Measurements from ENCODE around the gene MEIS3. TPM values are rescaled to one million over a fixed set of nuclear protein-coding genes. Genes with fewer than 3 reads are reported as not detected.

Gene MEIS3
- polyA plus RNA-seq, 4 donors = 4.6 to 11.2 (median 4.8) TPM; not detected in 1

DNA sequence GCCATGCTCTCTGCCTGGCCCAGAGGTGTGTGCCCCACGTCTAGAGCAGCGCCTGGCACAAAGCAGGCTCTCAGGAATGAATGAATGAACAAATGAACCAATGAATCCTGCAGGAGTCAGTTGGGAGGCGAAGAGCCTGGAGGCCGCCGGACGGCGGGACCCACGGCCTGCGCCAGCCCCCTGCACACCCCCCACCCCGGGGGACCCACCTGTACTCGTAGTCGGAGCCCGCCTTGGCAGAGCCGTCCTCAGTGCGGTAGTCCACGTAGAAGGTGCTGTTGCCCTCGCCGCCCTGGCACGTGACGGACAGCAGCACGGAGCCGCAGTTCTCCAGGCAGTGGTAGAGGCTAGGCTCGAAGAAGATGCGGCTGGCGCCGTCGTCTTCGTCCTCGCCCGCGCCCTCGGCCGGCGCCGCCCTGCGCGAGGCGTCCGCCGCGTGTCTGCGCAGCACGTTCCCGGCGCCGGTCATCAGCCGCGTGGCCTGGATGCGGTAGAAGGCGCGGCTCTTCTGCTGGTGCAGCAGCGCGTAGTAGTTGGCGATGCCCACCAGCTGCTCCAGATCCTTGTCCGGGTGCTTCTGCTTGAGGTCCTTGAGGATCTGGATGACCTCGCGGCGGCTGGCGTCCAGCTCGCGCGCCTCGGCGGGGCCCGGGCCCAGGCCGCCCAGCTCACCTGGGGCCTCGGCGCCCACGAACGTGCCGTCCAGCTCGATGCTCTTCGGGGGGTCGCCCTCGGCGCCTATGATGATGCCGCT, 37.6 kb upstream of the MEIS3 start:
- FAIRE-seq (no peak), DNase-seq (peak in 1 of 2 donors; percentile 21)
- Histone ChIP-seq H3K4me1 (ENCODE audit: control insufficient read depth in 3 of 3, insufficient read depth in 2 of 3, low read depth in 1 of 3, low read length in 2 of 3) (peaks cover 0 to 2% (median 0%) of the 10 kb centered on the region in 3 donors), H3K27ac (ENCODE audit: low read depth in 1 of 3, low read length in 2 of 3) (no peak overlapping the region), H3K9me3 (ENCODE audit: control insufficient read depth in 2 of 2, insufficient read depth in 1 of 2, low read depth in 1 of 2, low read length in 1 of 2) (peaks cover 0 to 12% of the 10 kb centered on the region in 2 donors), H3K27me3 (ENCODE audit: control insufficient read depth in 3 of 3, insufficient read depth in 3 of 3, low read length in 3 of 3) (peaks cover 0 to 62% (median 24%) of the 10 kb centered on the region in 3 donors), H3K36me3 (ENCODE audit: control insufficient read depth in 3 of 3, insufficient read depth in 2 of 3, low read depth in 1 of 3, low read length in 3 of 3) (no peaks in the 10 kb centered on the region), H3K4me3 (ENCODE audit: low read depth in 1 of 3, low read length in 3 of 3) (no peak overlapping the region)
- WGBS, 3 donors = 30 to 39% (median 31%) methylated on average over 53 to 77 of the region's 77 CpGs

GRCh38 chr19:47450478-47450877, 31.2 kb upstream of the MEIS3 start:
- peaks cover 0 to 4% of the 10 kb centered on the region in 2 donors for H3K9me3 ChIP-seq (ENCODE audit: control insufficient read depth in 2 of 2, insufficient read depth in 1 of 2, low read depth in 1 of 2, low read length in 1 of 2)
- H3K27me3 ChIP-seq (ENCODE audit: control insufficient read depth in 3 of 3, insufficient read depth in 3 of 3, low read length in 3 of 3) = peaks cover 6 to 68% (median 9%) of the 10 kb centered on the region in 3 donors
- H3K36me3 ChIP-seq (ENCODE audit: control insufficient read depth in 3 of 3, insufficient read depth in 2 of 3, low read depth in 1 of 3, low read length in 3 of 3) = no peaks in the 10 kb centered on the region
- 51 to 63% (median 61%) methylated on average over 7 of the region's 7 CpGs for WGBS, 3 donors
- no peak overlapping the region for H3K27ac ChIP-seq (ENCODE audit: low read depth in 1 of 3, low read length in 2 of 3)
- FAIRE-seq (no peak), DNase-seq (no peak)
- H3K4me1 ChIP-seq (ENCODE audit: control insufficient read depth in 3 of 3, insufficient read depth in 2 of 3, low read depth in 1 of 3, low read length in 2 of 3) = peaks cover 0 to 9% (median 5%) of the 10 kb centered on the region in 3 donors
- H3K4me3 ChIP-seq (ENCODE audit: low read depth in 1 of 3, low read length in 3 of 3) = no peak overlapping the region

DNA sequence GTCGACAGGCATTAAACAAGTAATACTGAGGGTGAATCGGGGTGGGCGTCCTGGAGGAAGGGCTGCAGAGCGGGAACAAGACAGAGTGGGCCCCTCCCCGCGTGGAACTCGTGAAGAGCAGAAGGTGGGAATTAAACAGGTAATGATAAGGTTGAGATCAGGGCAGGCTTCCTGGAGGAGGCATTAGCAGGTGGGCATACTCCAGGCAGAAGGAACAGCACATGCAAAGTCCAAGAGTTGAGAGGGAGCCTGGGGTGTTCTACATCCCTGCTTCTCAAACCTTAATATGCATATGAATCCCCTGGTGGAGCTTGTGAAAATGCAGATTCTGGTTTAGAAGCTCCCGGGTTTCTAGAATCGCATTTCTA, 29.0 kb upstream of the MEIS3 start:
- Histone ChIP-seq H3K36me3 (ENCODE audit: control insufficient read depth in 3 of 3, insufficient read depth in 2 of 3, low read depth in 1 of 3, low read length in 3 of 3) (no peaks in the 10 kb centered on the region), H3K27me3 (ENCODE audit: control insufficient read depth in 3 of 3, insufficient read depth in 3 of 3, low read length in 3 of 3) (peaks cover 6 to 73% (median 17%) of the 10 kb centered on the region in 3 donors), H3K4me1 (ENCODE audit: control insufficient read depth in 3 of 3, insufficient read depth in 2 of 3, low read depth in 1 of 3, low read length in 2 of 3) (peaks cover 0 to 9% (median 5%) of the 10 kb centered on the region in 3 donors), H3K4me3 (ENCODE audit: low read depth in 1 of 3, low read length in 3 of 3) (no peak overlapping the region), H3K9me3 (ENCODE audit: control insufficient read depth in 2 of 2, insufficient read depth in 1 of 2, low read depth in 1 of 2, low read length in 1 of 2) (peaks cover 0 to 4% of the 10 kb centered on the region in 2 donors), H3K27ac (ENCODE audit: low read depth in 1 of 3, low read length in 2 of 3) (no peak overlapping the region)
- FAIRE-seq (no peak), DNase-seq (no peak)
- 24 to 32% (median 29%) methylated on average over 9 of the region's 9 CpGs for WGBS, 3 donors

DNA sequence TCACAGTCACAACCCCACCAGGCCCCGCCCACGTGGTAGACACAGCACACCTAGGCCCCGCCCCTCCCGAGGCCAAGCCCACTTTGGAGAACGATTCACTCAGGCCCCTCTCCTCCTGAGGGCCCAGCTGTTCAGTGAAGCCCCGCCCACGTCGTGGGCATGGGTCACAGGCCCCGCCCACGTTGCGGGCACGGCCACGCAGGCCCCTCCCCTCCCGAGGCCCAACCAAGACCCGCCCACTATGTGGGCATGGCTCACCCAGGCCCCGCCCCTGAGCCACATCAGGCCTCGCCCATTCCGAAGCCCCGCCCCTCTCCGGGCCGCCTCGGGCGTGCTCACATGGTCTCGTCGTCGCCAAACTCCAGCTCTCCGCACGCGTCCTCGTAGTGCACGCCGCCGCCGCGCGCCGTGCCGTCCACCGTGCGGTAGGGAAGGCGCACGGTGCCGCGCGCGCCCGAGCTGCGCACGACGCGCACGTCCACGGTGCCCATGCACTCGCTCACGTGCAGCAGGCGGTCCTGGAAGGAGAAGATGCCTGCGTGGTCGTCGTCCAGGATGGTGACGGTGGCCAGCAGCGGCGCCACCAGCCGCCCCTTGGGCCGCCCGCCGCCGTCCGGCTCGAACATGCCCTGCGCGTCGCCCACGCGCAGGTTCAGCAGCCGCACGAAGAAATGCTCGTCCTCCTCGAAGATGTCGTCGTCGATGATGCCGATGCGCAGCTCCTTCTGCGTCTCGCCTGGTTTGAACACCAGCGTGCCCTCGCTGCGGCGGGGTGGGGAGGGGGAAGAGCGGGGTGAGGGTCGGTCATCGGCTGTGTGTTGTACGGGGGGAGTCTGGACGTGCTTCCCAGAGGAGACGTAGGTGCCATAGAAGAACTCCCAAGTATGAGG, 28.4 kb upstream of the MEIS3 start:
- Histone ChIP-seq H3K4me1 (ENCODE audit: control insufficient read depth in 3 of 3, insufficient read depth in 2 of 3, low read depth in 1 of 3, low read length in 2 of 3) (peaks cover 0 to 9% (median 5%) of the 10 kb centered on the region in 3 donors), H3K27me3 (ENCODE audit: control insufficient read depth in 3 of 3, insufficient read depth in 3 of 3, low read length in 3 of 3) (peaks cover 6 to 78% (median 17%) of the 10 kb centered on the region in 3 donors), H3K36me3 (ENCODE audit: control insufficient read depth in 3 of 3, insufficient read depth in 2 of 3, low read depth in 1 of 3, low read length in 3 of 3) (no peaks in the 10 kb centered on the region), H3K4me3 (ENCODE audit: low read depth in 1 of 3, low read length in 3 of 3) (no peak overlapping the region), H3K9me3 (ENCODE audit: control insufficient read depth in 2 of 2, insufficient read depth in 1 of 2, low read depth in 1 of 2, low read length in 1 of 2) (peaks cover 0 to 4% of the 10 kb centered on the region in 2 donors), H3K27ac (ENCODE audit: low read depth in 1 of 3, low read length in 2 of 3) (no peak overlapping the region)
- 5 to 17% (median 17%) methylated on average over 69 to 95 of the region's 95 CpGs for WGBS, 3 donors
- DNase-seq (peak; percentile 30 to 67), FAIRE-seq (no peak)

- peaks cover 0 to 4% of the 10 kb centered on the region in 2 donors for H3K9me3 ChIP-seq (ENCODE audit: control insufficient read depth in 2 of 2, insufficient read depth in 1 of 2, low read depth in 1 of 2, low read length in 1 of 2)
- peaks cover 6 to 84% (median 20%) of the 10 kb centered on the region in 3 donors for H3K27me3 ChIP-seq (ENCODE audit: control insufficient read depth in 3 of 3, insufficient read depth in 3 of 3, low read length in 3 of 3)
- no peak overlapping the region for H3K4me3 ChIP-seq (ENCODE audit: low read depth in 1 of 3, low read length in 3 of 3)
- H3K36me3 ChIP-seq (ENCODE audit: control insufficient read depth in 3 of 3, insufficient read depth in 2 of 3, low read depth in 1 of 3, low read length in 3 of 3) = no peaks in the 10 kb centered on the region
- peaks cover 0 to 9% (median 5%) of the 10 kb centered on the region in 3 donors for H3K4me1 ChIP-seq (ENCODE audit: control insufficient read depth in 3 of 3, insufficient read depth in 2 of 3, low read depth in 1 of 3, low read length in 2 of 3)
- DNase-seq = peak; percentile 18 to 53
- H3K27ac ChIP-seq (ENCODE audit: low read depth in 1 of 3, low read length in 2 of 3) = no peak overlapping the region
- 18 to 27% (median 22%) methylated on average over 27 to 28 of the region's 28 CpGs for whole genome bisulfite sequencing, 3 donors
- FAIRE-seq = no peak
These were observed 27.5 kb upstream of the MEIS3 start for GRCh38 chr19:47446534-47447469.

- DNase-seq (peak in 1 of 2 donors; percentile 39), FAIRE-seq (no peak)
- Histone ChIP-seq H3K27ac (ENCODE audit: low read depth in 1 of 3, low read length in 2 of 3) (no peak overlapping the region), H3K4me3 (ENCODE audit: low read depth in 1 of 3, low read length in 3 of 3) (no peak overlapping the region), H3K4me1 (ENCODE audit: control insufficient read depth in 3 of 3, insufficient read depth in 2 of 3, low read depth in 1 of 3, low read length in 2 of 3) (peaks cover 0 to 9% (median 5%) of the 10 kb centered on the region in 3 donors), H3K9me3 (ENCODE audit: control insufficient read depth in 2 of 2, insufficient read depth in 1 of 2, low read depth in 1 of 2, low read length in 1 of 2) (peaks cover 0 to 4% of the 10 kb centered on the region in 2 donors), H3K27me3 (ENCODE audit: control insufficient read depth in 3 of 3, insufficient read depth in 3 of 3, low read length in 3 of 3) (peaks cover 6 to 82% (median 20%) of the 10 kb centered on the region in 3 donors), H3K36me3 (ENCODE audit: control insufficient read depth in 3 of 3, insufficient read depth in 2 of 3, low read depth in 1 of 3, low read length in 3 of 3) (no peaks in the 10 kb centered on the region)
- 3 to 5% (median 4%) methylated on average over 16 to 22 of the region's 22 CpGs for WGBS, 3 donors
These were observed 26.6 kb upstream of the MEIS3 start for GRCh38 chr19:47445937-47446402.

- FAIRE-seq (no peak), DNase-seq (no peak)
- 47 to 59% (median 54%) methylated on average over 4 of the region's 4 CpGs for WGBS, 3 donors
- Histone ChIP-seq H3K27me3 (ENCODE audit: control insufficient read depth in 3 of 3, insufficient read depth in 3 of 3, low read length in 3 of 3) (peaks cover 6 to 83% (median 20%) of the 10 kb centered on the region in 3 donors), H3K4me3 (ENCODE audit: low read depth in 1 of 3, low read length in 3 of 3) (no peak overlapping the region), H3K27ac (ENCODE audit: low read depth in 1 of 3, low read length in 2 of 3) (no peak overlapping the region), H3K4me1 (ENCODE audit: control insufficient read depth in 3 of 3, insufficient read depth in 2 of 3, low read depth in 1 of 3, low read length in 2 of 3) (peaks cover 0 to 9% (median 5%) of the 10 kb centered on the region in 3 donors), H3K36me3 (ENCODE audit: control insufficient read depth in 3 of 3, insufficient read depth in 2 of 3, low read depth in 1 of 3, low read length in 3 of 3) (no peaks in the 10 kb centered on the region), H3K9me3 (ENCODE audit: control insufficient read depth in 2 of 2, insufficient read depth in 1 of 2, low read depth in 1 of 2, low read length in 1 of 2) (peaks cover 0 to 4% of the 10 kb centered on the region in 2 donors)
These were observed 26.2 kb upstream of the MEIS3 start for GRCh38 chr19:47445527-47445926.

All from small intestine (tissue), 7 donors.